A204.1 (cell line): ENCODE data around the gene SLC29A2.

Experiments
- FAIRE-seq: peaks from 2 replicates; lab custom pipeline; 2012; peaks lifted over from hg19 to GRCh38; lab: Jason Lieb, UNC

SLC29A2 gene, protein sequence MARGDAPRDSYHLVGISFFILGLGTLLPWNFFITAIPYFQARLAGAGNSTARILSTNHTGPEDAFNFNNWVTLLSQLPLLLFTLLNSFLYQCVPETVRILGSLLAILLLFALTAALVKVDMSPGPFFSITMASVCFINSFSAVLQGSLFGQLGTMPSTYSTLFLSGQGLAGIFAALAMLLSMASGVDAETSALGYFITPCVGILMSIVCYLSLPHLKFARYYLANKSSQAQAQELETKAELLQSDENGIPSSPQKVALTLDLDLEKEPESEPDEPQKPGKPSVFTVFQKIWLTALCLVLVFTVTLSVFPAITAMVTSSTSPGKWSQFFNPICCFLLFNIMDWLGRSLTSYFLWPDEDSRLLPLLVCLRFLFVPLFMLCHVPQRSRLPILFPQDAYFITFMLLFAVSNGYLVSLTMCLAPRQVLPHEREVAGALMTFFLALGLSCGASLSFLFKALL

DNA sequence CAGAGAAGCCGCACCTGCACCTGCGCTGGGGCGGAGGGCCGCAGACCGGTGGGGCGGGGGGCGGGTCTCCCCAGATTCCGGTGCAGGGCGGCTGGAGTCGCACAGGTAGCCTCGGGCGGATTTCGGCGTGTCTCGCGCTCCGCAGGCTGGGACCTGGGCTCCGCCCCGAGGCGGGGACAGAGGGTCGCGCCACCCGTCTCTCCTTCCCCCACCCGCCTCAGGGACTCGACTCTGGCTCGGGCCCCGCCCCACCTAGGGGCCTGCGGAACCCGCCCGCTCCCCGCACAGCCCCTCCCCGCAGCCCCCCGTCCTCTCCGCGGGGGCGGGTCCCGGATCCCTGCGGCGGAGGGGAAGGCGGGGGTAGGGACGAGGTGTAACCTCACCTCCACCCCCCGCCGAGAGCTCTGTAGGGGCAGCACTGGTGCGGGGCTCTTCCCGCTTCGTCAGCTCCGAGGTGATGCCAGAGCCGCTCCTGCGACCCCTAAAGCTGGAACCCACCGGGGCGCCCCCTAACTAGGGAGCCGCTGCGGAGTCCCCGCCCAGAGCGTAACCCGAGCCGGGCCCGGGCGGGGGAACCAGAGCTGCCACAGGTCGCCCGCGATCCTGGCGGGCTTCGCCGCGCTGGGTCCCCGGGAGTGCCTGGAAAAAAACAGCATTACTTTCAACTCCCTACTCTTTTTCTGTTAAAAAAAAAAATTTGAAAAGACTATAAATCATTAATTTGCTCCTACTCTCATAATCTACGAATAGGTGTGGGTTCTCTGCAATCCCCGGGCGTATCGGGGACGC lies at the start of gene SLC29A2:
SLC29A2 (minus strand) TSS at position 134 of the 789 bp plus-strand sequence. CDS start 169 bp downstream, outside the sequence.
- no peak for FAIRE-seq

DNA sequence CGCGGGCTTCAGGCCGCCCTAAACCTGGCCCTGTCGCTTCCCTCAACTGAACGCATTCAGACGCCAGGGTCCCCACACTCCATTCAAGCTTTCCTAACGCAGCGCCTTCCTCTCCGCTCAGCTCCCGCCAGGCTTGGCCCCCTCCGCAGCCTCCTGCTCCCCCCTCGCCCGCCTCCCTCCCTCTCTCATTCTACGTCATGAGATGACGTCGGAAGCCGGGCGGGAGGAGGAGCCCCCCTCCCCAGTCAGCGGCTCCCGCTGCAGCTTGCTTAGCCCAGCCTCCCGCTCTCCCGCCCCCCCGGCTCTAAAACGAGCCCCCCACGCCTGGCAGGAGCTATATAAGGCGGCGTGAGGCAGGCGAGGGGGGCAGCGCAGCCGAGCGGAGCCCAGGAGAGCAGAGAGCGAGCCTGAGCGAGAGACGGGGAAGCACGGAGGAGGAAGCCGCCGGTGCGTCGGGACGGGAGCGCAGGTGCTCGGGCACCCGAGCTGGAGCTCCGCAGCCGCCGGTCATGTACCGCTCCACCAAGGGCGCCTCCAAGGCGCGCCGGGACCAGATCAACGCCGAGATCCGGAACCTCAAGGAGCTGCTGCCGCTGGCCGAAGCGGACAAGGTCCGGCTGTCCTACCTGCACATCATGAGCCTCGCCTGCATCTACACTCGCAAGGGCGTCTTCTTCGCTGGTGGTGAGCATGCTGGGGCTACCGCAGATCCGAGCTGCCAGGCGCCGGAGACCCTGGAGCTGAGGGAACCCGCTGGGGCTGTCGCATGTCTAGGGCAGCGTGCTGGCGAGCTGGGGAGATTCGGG lies 49.3 kb upstream of the SLC29A2 start, which contains the start of gene NPAS4:
NPAS4 (plus strand) TSS at position 365 of the 806 bp plus-strand sequence; CDS start at position 510, 145 bp downstream.
- FAIRE-seq = no peak

DNA sequence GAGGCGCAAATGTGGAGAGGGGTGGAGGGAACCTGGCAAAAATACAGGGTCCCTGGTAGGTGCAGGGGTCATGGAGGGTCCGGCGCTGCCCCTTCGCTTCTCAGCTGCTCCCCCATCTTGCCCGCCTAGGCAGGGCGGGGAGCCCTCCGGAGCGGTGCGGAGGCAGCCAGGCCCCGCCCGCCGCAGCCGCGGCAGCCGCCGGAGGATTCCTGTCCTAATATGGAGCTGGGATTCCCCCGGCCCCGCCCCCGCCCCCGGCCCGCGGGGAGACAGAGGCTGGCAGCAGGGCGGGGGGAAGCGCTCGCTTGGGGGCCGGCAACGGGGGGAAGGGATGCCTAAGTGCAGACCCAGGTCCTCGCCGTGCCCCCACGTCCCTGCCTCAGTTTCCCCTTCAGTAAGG lies 48.3 kb upstream of the SLC29A2 start:
- FAIRE-seq = no peak

DNA sequence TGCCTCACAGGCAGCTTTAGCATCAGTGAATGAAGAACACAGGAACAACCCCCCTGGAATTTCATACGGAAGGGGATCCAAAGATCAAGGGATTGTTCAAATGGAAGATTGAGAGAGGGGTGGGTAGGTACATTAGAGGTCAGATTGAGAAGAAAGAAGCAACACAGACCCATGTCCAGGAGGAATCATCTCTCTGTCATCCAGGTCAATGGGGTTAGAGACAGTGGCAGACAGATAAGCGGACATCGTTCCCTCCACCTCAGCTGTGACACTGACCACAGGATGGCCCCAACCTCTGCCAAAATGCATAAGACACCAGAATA lies 47.4 kb upstream of the SLC29A2 start:
- FAIRE-seq = no peak

DNA sequence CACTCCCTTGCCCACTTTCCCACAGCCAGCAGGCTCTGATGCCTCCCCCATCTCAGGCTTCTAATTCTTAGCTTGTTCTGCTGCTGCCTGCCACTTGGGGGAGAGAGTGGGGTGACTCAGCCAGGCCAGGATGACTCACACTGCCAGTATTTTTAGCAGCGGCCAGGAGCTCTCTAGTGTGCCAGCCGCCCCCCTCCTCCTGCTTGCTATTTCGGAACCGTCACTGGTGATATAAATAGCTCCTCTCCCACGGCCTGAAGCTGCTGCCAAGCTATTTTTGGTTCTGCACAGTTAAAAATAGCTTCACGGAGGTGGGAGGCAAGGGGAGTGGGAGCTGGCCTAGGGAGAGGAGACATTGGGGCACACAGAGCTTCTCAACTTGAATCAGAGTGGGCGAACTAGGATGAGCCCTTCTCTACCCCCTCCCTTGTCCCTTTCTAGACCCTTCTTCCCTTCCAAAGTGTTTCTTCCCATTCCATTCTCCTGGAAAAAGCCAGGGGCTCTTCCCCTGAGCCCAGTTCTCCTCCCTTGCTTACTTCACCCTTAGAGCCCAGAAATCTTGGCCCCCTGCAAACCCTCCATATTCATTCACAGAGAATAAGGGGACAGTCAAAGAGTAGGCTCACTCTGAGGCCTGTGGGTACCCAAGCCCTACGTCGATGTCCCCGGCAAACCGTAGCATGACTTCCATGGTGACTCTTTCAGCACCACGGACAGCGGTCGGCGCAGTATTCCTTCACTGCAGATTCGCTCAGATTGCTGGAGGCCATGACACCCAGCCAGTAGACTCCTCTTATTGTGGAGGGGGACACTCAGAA lies 46.8 kb upstream of the SLC29A2 start:
- no peak for FAIRE-seq

DNA sequence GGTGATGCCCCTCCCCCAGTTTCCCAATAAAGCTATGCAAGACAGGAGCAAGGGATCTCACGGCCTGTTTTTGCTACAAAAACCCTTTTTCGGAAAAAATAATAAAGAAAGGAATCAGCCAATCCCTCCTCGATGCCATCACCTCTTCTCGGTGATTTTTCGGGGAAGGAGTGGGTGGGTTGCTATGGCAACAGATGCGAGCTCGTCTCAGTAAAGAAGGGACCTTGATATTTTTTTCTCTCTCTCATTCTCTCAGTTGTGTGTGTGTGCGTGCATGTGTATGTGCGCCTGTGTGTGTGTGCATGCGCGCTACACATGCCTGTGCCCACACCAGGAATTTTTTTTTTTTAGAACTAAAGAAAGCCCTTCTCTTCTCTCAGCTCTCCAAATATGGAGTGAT lies 45.4 kb upstream of the SLC29A2 start:
- no peak for FAIRE-seq

DNA sequence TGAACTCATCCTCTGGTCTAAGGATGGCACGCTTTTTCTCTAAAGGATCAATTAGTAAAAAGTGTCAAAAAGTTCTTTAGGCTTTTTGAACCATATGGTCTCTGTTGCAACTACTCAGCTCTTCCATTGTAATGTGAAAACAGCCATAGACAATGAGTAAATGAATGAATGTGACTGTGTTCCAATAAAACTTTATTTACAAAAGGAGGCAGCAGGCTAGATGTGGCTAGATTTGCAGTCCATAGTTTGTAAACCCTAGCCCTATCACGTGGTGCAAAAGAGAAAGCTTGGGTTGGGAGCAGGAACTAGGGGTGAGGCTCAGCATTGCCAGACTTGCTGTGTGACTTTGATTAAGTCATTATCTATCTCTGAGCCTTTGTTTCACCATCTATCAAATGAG lies 43.9 kb upstream of the SLC29A2 start:
- FAIRE-seq = no peak

DNA sequence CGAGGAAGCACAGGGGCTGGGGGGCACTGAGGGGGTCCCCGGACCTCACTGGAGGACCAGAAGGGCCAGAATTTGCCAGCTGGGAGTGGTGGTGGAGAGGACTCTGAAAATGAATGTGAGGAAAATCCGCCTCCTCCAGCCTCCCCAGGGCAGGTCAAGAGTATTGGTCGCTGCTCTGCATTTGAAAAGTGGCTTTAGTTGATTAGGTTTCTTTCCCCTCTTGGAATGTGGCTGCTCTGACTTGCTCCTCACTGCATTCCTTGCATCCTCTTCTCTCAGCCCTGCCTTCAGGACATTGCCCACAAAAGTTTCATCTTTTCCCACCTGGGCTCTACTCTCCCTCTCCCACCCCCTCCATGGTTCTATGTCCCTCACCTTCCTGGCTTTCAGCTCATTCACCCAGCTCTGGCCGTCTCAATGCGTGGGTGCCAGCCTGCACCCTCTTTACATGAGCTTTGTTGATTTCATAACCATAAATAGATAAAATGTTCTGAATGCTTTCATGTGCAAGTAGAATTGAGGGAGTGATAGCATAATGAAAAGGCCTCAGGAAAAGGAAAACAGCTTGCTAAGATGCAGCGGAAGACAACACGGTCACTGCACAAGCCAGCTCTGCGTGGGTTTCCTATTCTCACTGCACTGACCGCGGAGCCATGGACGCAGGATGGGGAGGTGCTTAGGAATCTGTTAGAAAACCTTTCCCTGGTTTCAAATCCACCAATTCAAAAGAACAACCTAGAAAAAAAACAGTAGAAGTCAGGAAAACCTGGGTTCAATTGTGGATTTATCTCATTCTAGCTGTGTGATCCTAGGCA lies 42.8 kb upstream of the SLC29A2 start:
- no peak for FAIRE-seq

DNA sequence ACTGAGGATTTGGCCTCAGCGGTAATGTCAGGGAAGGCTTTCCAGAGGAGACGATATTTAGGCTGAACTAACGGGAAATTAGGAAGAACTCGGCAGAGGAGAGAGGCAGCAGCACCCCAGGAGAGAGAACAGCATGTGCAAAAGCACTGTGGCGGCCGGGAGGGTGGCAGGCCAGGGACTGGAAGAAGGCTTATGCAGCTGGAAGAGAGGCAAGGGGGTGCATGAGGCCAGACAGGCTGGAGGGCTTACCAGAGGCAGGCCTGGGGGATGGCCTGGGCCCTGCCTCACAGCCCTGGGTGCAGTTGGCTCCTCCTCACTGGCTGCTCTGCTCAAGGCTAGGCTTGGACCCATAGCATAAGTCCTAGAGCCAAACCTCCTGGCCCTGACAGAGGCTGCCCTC lies 41.6 kb upstream of the SLC29A2 start:
- FAIRE-seq = no peak

DNA sequence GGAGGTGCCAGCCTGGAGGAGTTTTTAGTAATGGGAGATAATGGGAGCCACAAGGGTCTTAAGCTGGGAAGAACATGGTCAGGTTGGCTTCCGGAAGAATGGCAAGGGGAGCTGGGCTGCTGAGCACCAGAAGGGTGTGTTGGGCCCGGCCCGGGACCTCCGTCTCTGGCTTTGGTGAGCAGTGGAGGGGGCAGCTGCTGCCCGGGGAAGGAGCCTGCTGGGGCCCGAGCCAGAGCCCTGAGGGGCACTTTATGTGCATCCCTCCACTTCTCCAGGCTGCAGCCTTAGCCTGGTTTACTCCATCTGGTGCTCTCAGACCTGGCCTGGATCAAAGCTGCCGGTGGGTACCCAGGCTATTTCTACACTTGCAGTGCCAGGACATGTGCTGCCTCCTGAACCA lies 40.5 kb upstream of the SLC29A2 start:
- no peak for FAIRE-seq

DNA sequence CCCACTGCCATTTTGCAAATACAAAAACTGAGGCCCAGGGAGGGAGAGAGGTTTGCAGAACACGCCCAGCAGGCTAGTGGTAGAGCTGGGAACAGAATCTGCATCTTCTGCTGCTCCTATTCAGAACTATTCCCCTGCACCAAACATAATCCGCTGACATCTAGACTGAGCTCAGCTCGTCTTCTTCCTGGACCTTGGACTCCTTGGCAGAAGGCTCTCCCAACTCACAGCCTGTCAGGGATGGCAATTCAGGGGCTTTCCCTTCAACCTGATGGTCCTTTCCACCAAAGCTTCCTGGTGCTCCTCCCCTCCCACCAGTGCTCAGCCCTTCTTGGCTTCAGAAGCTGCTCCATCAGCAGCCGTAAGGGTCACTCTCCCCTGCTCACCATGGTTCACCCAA lies 39.8 kb upstream of the SLC29A2 start:
- no peak for FAIRE-seq

DNA sequence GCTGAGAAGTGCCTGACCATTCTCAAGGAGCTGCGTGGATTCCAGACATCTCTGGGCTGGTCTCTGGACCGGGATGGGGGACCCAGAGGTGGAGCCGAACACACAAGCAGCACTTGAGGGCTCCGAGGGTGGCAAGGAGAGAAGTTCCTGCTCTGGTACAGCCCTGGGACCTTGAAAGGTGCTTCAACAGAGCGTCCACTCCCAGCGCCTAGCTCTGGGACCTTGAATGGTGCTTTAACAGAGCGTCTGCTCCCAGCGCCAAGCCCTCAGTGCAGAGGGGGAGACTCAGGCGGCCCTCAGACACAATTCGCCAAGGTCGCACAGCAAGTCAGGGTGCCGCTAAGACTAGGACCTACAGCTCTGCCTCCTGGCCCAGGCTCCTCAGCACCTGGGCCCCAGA lies 38.6 kb upstream of the SLC29A2 start:
- FAIRE-seq = no peak

DNA sequence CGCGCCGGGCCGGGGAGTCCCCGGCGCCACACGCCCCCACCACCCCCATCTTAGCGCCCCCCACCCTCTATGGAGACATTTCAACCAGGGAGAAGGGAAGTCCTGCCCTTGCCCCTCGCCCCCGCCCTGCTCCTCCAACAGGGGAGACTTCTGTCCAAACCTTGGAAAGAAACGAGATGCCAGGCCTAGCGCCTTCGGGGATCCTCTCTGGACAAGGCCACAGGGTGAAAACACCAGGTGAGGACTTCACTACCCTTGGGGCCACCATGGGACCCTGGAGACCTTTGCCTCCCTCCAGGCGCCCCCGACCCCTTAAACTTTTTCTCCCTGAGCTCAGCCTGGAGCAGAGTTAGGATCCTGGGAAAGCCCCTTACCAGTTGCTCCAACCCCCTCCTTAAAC lies 37.7 kb upstream of the SLC29A2 start:
- FAIRE-seq = no peak

DNA sequence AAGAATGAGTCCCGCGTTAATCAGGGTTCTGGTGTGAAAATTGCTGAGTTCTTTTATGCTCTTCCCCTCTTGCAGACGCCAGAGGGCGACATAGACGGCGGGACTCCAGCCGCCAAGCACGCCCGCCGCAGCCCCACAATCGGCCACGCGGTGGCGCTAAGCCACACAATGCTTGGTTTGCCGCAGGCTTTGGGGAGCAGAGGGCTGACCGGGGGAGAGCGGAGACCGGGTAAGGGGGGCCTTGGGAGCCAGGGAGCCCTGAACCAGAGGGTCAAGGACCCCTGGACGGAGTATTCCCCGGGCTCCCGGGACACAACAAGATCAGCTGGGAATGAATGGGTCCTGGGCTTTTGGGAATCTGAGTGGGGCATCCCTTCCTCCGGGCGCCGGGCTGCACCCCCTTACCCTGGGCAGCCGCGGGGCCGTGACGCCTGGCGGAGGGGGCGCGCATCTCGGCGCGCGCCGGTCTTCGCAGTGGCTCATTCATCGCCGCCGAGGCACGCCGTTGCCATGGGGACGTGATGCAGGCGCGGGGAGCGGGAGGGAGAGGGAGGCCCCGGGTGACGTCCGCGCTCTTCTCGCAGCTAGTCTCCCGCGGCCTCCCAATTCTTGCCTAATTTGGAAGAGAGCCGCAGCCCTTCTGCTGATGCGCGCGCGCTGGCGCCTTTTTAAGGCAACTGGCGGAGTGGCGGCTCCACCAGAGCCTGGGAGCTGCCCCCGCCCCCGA lies 37.1 kb upstream of the SLC29A2 start:
- peak; percentile 77 for FAIRE-seq

DNA sequence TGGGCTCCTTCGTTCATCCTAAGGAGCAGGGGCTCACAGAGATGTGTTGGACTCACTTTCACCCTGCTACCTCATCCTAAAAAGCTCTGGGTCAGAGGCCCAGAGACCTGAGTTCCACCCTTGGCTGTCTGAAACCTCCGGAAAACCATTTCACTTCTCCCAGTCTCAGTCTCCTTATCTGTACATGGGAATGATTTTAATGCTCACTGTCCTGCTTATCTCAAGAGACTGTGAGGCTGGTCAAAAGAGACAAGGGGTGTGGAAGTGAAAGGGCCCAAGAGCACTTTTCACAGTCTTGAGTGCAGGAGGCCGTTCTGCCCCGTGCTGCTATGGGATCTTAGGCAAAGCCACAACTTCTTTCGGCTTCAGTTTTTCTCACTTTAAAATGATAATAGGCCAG lies 36.1 kb upstream of the SLC29A2 start:
- no peak for FAIRE-seq

DNA sequence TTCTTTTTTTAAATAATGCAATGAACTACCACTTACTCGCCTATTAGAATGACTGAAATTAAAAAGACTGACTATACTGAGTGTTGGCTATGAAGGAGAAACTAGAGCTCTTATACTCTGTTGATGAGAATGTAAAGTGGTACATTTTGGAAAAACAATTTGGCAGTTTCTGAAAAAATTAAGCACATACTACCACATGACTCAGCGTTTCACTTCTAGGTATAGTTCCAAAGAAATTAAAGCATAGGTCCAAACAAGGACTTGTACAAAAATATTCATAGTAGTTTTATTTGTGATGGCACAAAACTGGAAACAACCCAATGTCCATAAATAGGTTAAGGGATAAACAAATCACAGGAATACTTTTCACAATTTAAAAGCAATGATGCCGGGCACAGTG lies 22.4 kb upstream of the SLC29A2 start:
- no peak for FAIRE-seq

DNA sequence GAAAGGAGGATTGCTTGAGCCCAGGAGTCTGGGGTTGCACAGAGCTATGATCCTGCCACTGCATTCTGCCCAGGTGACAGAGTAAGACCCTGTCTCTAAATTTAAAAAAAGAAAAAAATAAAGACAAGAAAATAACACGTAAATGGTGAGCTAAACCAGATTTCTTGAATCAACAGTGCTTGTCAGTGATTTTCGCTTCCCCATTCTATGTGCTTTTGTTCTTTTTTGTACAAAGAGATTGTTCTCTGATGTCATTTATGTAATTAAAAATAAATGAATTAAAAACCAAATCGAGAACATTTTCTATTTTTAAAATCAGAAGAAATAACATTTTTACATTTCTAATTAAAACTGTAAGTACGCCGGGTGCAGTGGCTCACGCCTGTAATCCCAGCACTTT lies 19.8 kb upstream of the SLC29A2 start:
- FAIRE-seq = no peak

DNA sequence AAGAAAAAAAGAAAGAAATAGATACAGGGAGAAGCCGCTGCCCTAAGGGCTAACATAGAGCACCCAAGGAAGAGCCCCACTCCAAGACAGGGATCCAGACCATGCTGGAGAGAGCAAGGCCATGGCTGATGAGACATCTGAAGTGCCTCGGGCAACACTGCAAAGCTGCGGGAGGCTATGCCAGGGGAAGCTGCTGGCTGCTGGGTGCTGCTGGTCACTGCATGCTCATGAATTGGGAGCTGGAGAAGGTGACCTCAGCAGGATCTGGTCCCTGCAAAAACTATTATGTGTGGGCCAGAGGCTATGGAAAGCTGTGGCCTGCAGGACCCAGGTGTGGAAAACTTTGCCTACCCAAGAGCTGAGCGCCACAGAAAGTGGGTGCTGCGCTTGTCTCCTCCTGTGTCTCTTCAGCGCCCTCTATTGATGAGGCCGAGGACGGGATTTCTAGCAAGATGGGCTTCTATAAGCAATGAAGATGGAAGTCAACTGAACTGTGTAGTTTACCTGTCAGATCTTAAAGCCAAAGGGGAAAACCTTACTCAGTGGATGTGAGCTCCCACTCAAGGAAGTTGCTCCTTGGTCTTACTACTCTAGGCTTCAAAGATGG lies 17.3 kb upstream of the SLC29A2 start:
- FAIRE-seq = no peak

DNA sequence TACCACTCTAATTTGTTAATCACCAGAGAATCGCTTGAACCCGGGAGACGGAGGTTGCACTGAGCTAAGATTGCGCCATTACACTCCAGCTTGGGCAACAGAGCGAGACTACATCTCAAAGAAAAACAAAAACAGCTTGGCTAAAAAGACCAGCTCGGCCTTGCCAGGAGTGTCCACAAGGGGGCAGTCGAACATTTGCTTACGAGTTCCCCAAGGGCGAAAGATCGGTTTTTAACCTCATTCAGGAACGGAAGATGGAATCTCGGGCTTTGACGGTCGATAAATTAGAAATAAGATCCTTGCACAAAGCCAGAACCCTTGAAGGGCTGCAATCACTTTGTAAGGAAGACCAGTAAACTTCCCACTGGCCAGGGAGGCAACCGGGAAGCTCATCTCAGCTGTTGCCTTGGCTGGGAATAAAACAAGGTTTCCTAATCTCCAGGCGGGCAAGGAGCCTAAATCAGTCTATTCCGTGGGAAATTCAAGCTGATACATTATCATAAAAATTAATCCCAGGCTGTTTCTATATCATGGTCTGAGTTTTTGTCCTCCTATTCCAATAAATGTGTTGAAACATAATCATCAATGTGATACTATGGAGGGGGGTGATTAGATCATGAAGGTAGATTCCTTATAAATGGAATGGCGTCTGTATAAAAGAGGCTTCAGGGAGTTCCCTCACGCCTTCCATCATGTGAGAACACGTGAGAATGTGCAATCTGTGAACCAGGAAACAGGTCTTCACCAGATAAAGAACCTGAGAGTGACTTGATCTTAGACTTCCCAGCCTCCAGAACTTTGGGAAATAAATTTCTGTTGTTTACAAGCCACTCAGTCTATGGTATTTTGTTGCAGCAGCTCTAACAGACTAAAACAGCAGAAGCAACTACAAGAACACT lies 14.9 kb upstream of the SLC29A2 start:
- FAIRE-seq = peak; percentile 67
